M059J (cell line): Measurements from ENCODE around the gene MTUS2. TPM values are rescaled to one million over a fixed set of nuclear protein-coding genes. Genes with fewer than 3 reads are reported as not detected.

Experiments used
- DNase-seq: peaks from one replicate; pipeline ENCODE4 v3.0.0-alpha.2; 2012; ENCODE audit warnings: low read depth
- total RNA-seq: library from RNA; depleted of rRNA; stranded (reverse); fragments of >200 nt; shearing (Covaris generic); gene quantifications from 2 replicates; pipeline ENCODE4 v1.2.3, GENCODE V29; 2014

Gene MTUS2
- total RNA-seq, 1 experiment from 2014 or later = 0.59 TPM

GRCh38 chr13:29483623-29484022 is 663.5 kb downstream of the MTUS2 start:
- no peak for DNase-seq

DNA sequence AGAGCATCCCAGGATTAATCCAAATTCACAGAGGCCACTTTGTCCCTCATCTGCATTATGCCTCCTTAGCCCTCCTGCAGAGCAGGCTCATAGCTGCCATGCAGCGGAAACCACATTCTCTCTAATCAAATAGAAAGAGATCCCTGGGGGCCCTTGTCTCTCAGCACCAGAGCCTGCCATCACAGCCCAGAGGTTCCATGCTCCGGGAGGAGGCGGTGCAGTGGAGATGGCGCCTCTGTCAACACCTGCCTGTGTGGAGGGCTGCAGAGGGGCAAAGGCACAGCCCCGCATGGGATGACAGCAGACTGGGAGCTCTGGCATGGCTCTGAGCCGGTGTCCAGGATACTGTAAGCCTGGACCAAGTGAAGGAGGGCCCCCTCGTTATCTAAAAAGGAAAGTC is 664.1 kb downstream of the MTUS2 start:
- no peak for DNase-seq

DNA sequence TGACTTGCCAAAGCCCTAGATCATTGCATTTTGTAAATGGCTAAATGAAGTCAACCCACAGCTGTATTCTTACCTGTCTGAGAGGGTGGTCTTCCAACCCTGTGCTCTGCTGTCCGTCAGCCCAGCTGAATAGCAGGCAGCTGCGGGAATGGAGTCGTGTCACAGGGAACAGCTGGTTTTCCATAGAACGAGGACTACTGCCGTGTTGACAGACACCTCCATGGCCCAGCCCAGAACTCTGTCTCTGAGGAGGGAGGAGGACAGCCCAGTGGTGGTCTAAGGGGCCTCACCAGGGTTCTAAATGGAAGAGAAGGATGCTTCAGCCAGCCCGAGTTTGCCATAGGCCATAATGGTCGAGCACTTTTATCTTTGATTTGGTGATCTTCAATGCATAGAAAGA is 664.7 kb downstream of the MTUS2 start:
- no peak for DNase-seq

DNA sequence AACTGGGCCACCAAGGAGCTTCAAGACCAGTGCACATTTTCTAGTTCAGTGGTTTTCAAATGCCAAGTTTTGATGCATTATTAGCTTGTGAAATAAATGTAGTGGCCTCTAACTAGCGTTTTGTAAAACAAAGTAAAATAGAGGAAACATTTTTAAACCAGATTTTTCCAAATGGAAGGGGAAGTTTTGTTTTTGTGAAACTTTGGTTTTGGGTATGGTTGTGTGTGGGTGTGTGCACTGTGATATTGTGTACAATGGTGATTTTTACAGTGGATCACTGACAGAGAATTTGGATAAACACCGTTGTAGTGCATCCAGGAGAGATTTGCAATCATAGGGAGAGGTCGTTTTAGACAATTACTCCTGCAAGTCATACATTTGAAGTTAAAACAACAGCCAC is 666.4 kb downstream of the MTUS2 start:
- no peak for DNase-seq

- DNase-seq = no peak
These were observed 667.6 kb downstream of the MTUS2 start for GRCh38 chr13:29487466-29488454.

DNA sequence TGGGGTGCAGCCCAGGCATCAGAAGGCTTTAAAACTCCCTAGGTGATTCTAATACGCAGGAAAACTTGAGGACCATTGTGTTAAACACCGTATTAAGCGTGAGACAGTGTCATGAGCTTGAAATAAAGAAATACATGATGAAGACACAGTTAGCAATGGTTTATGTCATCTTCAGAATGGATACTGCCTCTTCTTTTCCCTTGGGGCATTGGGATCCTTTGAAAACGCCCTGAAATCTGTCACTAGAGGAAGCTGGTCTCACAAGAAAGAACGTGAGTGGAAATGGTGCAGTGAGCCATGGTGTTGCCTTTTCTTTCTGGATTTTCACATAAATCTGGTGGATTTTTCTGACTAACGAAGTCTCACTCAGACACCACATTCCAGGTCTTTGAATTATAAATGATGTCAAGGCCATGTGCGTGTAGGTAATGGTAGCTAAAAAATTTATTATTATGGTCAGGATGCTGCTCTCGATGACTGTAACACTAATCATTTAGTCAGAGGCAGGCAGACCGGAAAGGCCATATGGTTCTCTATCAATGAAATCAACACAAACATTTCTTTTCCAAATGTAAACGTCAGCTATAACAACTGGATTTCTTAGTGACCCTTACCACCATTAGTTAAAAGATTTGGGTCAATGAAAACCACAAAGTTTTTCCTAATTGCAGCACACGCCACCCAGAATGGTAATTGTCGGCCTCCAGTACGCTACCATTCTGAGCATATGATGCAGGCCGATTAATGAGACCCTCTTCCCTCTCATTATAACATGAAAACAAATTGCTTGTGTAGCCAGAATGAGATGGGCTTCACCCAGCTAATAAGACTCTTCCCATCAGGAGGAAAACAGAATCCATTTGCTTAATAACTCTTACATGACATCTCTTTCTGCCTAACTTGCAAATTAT is 669.8 kb downstream of the MTUS2 start:
- DNase-seq = no peak

GRCh38 chr13:29490561-29490885 is 670.4 kb downstream of the MTUS2 start:
- DNase-seq = no peak

GRCh38 chr13:29491248-29491647 is 671.1 kb downstream of the MTUS2 start:
- no peak for DNase-seq

- no peak for DNase-seq
These were observed 673.7 kb downstream of the MTUS2 start for GRCh38 chr13:29493796-29494195.

- no peak for DNase-seq
These were observed 674.4 kb downstream of the MTUS2 start for GRCh38 chr13:29494520-29494919.

- peak; percentile 49 for DNase-seq
These were observed 676.1 kb downstream of the MTUS2 start for GRCh38 chr13:29496241-29496712.

- DNase-seq = no peak
These were observed 677.1 kb downstream of the MTUS2 start for GRCh38 chr13:29497137-29497654.

GRCh38 chr13:29498426-29499040 is 678.4 kb downstream of the MTUS2 start:
- DNase-seq = no peak

GRCh38 chr13:29499506-29500165 is 679.5 kb downstream of the MTUS2 start:
- DNase-seq = no peak

DNA sequence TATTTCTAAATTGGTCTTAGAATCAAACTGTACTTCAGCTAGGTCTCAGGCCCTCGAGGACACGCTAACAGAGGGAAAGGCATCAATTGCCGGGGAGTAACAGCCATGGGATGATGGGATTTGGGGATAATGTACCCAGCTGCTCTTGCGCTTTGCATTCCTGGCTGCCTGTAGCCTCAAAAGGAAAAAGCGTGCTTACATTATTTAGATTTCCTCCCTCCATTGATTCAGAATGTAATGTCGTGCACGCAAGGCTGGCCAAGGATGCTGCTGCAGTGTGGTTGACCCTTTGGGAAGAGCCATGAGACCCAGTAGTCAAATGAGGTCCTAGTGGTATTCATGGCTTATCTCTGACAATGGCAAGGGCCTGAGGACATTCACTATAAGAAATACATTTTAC is 680.2 kb downstream of the MTUS2 start:
- no peak for DNase-seq

DNA sequence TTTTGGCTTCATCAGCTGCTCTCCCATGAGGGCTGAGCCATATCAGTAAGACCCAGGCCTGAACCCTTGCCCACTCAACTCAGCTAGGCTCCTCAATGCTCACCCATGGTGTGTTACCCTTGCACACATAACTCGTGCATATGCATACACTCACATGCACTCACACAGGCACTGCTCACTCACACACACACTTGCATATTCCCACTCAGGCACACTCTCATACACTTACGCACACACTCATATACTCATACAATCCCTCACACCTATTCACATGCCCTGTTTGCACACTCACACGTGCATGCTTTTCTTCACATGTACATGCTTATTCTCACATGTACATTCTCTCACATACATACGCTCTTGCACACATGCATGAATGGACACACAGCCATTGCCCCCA is 681.5 kb downstream of the MTUS2 start:
- no peak for DNase-seq

GRCh38 chr13:29502391-29503008 is 682.4 kb downstream of the MTUS2 start:
- peak; percentile 11 for DNase-seq

GRCh38 chr13:29503041-29503837 is 683.1 kb downstream of the MTUS2 start:
- DNase-seq = no peak

- DNase-seq = no peak
These were observed 684.6 kb downstream of the MTUS2 start for GRCh38 chr13:29504691-29505090.

DNA sequence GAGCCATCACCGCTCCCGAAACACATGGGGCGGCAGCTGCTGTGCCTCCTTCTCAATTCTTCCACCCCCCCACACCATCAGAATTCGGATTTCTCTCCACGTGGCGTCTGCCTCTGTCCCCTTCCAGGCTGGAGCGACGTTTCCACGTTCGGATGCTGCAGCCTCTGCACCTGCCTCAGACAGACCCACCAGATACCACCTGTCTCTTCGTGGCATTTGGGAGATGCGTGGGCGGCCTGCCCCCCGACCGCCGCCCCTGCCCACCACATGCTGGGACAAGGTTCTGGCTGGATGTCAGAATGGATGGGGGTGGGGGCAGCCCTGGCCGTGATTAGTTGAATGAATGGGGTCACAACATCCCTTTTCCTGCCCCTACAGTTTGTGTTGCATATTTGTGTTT is 685.4 kb downstream of the MTUS2 start:
- no peak for DNase-seq
